Skin of body (tissue), 2 donors: ENCODE results near the gene FAM227B. TPM values are rescaled to one million over a fixed set of nuclear protein-coding genes. Genes with fewer than 3 reads are reported as not detected.
A peak's percentile ranks its signal among the peaks of the same experiment; 100 is the strongest.

Experiments
- DNase-seq: peaks from one replicate; lab custom pipeline; 2025; lab: John Stamatoyannopoulos, UW
- total RNA-seq: library from RNA; depleted of rRNA; stranded (reverse); fragments of >200 nt; gene quantifications from one replicate; pipeline ENCODE4 v1.2.3, GENCODE V29; 2014

The FAM227B gene
- total RNA-seq, 1 donor from 2014 or later, result 4.7 TPM

DNA sequence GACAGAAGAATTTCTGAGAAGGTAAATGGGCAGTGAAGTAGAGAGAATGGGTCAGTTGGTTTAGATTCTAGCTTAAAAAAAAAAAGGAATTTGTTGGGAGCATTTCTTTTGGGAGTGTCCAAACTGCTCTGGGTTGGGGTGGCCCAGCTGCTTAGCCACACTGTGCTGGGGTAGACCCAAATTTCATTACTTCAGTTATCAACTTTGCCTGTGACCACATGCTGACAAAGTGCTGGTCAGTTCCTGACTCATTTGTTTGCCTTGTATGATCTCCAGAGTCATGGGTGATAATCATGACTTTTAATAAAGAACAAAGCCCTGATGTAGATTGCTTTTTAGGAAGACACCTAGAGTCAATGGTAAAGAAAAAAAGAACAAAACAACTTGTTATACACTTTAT is 319.1 kb downstream of the FAM227B start:
- DNase-seq, result no peak

DNA sequence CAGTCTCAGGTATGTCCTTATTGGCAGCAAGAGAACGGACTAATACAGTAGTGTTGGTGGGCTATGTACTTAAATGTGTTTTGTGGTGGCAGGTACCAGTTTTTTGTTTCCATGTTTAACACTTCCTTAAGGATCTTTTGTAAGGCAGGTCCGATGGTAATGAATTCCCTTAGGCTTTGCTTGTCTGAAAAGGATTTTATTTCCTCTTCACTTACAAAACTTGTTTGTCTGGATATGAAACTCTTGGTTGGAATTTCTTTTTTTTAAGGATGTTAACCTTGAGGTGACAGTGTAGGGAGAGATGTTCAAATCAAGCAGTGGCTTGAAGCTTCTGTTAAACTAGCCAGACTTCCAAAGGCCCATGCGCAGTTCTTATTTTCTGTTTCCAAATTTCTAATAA is 319.8 kb downstream of the FAM227B start:
- DNase-seq, result no peak

DNA sequence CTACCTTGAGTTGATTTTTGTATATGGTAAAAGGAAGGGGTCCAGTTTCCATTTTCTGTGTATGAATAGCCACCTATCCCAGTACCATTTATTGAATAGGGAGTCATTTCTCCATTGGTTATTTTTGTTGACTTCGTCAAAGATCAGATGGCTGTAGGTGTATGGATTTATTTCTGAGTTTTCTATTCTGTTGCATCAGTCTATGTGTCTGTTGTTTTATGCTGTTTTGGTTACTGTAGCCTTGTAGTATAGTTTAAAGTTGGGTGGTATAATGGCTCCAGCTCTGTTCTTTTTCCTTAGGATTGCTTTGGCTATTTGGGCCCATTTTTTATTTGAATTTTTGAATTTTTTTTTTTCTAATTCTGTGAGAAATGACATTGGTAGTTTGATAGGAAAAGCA is 323.0 kb downstream of the FAM227B start:
- no peak for DNase-seq

DNA sequence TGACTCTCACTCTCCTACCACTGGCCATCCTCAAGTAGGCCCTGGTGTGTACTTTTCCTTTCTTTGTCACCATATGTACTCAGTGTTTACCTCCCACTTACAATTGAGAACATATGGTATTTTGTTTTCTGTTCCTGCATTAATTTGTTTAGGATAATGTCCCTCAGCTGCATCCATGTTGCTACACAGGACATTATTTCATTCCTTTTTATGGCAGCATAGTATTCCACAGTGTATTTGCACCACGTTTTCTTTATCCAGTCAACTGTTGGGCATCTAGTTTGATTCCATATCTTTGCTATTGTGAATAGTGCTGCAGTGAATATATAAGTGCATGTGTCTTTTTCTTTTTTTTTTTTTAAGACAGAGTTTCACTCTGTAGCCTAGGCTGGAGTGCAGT is 324.4 kb downstream of the FAM227B start:
- no peak for DNase-seq

DNA sequence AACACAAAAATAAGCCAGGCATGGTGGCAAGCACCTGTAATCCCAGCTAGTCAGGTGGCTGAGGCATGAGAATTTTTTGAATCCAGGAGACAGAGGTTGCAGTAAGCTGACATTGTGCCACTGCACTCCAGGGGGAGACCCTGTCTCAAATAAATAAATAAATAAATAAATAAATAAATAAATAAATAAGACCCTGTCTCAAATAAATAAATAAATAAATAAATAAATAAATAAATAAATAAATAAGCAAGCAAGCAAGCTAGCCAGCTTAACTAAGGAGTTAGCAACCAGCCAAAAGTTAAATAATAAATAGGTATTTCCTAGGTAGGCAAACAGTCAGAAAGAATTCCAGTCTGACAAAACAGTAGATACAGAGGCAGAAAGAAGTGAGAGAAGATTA is 326.7 kb downstream of the FAM227B start:
- no peak for DNase-seq

DNA sequence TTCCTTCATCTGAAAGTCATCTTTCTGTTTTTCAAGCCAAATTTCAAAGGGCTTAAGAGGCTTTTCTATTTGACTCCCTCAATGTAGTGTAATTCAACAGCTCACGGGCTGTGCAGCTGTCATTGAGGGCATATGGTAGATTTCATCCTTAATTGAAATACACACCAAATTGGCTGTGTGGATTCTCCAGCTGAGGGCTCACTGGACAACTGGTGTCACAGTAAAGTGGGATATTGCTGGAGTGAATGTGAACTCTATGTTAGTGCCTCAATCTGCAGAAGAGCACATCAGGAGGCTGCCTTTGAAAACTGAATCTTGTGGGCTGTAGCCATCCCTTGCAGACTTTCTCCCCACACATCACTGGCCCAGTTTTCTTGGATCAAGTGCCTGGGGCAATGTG is 330.4 kb downstream of the FAM227B start:
- DNase-seq, result no peak

DNA sequence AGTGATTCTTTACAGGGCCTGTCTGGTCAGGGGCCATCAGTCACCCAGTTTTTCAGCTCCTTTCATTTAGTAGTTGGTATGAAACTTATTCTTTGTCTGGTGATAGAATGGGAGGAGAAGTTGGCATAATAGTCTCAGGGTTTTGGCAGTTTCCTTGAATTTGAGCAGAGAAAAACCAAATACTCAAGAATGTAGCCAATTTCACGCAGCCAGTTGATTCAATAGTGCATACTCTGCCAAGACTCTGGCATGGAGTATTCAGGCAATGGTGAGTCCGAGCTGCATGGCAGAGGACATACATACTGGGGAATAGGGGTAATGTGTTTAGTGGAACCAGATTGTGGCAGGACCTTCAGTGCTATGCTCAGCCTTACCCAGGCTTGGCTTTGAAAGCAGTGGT is 332.2 kb downstream of the FAM227B start:
- no peak for DNase-seq

DNA sequence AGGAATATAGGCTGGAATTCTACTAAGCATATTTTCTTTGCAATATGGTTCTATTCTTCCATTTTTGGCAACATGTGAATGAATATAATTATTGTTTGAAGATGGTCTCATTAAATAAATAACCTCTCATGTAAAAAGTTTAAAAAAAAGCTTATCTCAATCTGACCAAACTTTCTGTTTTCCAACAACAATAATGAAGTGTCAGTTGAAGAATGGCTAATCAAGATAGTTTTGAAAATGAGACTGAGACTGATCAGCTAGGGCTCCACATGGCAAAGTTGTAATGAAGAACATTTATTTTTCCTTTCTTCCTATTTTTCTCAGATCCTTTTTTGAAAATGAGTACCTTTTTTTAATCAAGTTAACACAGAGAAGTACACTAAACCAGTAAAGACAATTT is 333.1 kb downstream of the FAM227B start:
- DNase-seq, result no peak

DNA sequence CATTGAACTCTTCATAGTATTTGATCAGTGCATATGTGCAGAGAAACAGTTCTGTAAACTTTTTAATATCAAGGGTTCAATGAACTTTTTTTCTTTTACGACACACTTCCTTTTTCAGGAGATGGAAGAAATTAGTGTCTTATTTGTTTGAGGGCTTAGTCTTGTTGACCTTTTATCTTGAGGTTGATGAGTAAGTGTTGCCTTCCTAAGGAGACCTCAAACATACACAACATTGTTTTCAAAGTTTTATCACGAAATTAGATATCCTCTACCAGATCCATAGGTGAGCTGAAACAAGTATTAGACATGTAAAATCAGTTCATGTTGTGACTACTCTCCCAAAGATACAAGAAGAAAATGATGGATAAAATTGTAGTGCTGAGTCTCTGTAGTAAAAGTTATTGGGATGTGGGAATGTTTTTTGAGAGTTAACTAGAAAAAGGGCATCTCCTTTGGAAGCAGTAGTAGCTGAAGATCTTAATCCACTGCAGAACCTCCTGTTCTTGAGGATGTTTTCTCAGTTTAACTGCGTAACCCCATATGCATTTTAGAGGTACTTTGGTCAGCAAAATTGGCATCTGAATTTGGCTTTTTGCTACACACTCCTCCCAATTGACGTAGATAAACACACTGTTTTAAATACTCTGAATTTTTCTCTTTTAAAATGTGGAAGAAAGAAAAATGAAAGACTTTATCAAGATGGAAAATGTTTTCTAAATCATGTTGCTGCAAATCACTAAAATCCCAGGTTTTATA is 333.8 kb downstream of the FAM227B start:
- DNase-seq, result no peak

DNA sequence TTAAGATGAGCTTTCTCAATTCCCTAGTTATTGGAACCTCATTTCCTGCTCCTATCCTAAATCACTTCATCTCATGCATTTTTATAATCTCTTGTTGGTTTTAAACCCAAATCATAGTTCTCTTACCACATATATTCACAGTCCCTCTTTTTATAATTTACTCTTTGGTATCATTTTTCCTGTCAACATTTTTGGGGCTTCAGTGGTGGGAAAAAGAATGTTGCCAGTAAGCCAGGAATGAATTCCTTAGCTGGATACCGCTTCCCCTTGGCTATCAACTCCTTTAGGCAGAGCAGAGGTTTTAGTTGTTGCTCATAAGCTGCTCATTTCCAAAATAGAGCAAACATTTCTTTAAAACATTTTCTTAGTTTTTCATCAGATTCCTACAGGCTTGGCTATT is 338.3 kb downstream of the FAM227B start:
- no peak for DNase-seq

DNA sequence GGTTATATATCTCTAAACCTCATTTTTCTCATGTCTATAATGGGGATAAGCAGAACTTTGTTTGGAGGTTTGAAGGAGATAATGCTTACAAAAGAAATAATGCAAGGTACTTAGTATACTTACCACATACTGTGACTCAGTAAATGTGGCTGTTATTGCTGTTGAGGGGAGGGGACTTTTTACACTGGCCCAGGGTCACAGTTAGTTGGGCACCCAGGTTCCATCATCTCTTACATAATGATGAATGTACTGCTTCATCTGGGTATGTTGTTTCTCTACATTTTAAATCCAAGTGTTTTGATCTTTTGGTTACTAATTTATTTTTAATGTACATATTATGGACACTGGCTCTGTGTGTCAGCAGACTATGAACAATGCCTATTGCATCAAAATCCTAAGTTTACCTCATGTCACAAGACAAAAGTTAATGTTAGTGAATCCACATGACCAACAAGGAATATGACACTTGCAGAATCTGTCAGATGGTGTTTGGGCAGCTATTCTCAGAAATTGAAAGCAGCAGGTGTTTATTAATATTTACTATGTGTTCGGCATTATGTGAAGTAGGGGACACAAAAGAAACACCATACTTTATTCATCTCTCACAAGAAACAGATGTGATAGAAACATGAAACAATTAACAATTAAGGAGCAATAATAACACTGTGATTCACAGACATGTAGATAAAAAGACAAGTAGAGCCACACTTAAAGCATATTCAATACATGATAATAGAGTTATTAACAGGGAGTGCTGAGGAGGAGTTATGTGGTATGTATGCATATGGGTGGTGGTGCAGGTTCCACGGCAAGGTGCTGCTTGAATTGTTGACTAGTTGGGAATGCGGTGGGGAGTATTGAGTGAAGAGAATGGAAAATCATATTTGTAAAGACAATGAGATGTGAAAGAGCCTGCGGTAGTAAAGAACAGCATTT is 340.8 kb downstream of the FAM227B start:
- peak; percentile 6 for DNase-seq

DNA sequence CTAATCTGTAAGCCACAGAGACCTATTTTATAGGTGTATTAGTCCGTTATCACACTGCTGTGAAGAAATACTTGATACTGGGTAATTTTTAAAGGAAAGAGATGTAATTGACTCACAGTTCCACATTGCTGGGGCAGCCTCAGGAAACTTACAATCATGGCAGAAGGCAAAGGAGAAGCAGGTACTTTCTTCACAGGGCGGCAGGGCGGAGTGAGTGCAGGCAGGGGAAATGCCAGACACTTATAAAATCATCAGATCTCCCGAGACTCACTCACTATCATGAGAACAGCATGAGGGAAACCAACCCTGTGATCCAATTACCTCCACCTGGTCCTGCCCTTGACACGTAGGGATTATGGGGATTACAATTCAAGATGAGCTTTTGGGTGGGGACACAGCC is 341.9 kb downstream of the FAM227B start:
- no peak for DNase-seq

Other genes with a start within 250 kb of the FAM227B start
- gene FGF7, start 197.6 kb downstream of the FAM227B start, total RNA-seq, result 44.2 TPM
- gene DTWD1, start 230 bp upstream of the FAM227B start, total RNA-seq, result 54.6 TPM